ENCODE data around the gene KRTAP1-3.

DNA sequence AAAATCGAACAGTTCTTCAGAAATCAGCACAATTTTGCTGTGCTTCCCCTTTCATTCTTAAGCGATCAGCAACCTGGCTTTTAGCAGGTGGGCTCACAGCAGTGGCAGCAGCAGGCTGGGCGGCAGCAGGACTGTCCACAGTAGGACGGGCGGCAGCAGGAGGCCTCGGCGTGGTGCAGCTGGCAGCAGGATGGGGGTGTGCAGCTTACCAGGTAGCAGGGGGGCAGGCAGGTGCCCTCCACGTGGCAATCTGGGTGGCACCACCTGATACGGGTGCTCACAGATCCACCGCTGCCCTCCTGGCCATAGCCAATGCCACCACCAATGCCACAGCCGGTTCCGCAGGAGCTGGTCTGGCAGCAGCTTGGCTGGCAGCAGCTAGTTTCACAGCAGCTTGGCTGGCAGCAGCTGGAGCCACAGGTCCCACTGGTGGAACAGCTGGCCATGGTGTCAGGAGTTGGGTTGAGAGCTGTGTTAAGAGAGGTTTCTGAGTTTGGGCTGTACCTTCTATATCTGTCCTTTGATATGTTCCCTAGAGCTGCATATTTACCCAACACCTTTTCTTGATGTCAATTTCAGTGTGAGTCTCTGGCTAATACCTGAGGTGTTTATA is 4.9 kb downstream of the KRTAP1-3 start, which contains the start of gene KRTAP1-4:
- TF ChIP-seq POLR2A (IDR thresholded peaks at IDR 0.05) (no peak), CTCF (IDR thresholded peaks at IDR 0.05) (no peak)
